ENCODE data around the gene SLC25A29. TPM values are rescaled to one million over a fixed set of nuclear protein-coding genes. Genes with fewer than 3 reads are reported as not detected.

The SLC25A29 gene
- total RNA-seq, 1 experiment from 2014 or later, result 33.9 TPM

DNA sequence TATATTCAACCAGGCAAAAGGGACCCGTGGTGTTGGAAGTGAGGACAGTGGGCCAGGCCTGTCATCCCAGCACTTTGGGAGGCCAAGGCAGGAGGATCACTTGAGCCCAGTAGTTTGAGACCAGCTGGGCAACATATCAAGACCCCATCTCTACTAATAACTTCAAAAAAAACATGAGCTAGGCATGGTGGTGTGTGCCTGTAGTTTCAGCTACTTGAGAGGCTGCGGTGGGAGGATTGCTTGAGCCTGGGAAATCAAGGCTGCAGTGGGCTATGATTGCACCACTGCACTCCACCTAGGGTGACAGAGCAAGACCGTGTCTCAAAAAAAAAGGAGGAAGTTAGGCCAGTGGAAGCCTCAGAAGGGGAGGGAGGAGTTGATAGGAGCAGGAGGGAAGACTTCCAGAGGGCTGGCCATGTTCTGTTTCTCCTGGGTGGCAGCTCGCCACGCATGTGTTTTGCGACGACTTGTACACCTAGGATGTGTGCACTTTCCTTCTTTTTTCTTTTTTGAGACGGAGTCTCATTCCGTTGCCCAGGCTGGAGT lies 10.1 kb downstream of the SLC25A29 start:
- H3K9me3 Mint-ChIP-seq (ENCODE audit: unreplicated experiment), result no peaks in the 10 kb centered on the region
- no peaks in the 10 kb centered on the region for H3K4me1 Mint-ChIP-seq (ENCODE audit: insufficient read depth, unreplicated experiment)
- TF ChIP-seq, protein P1, sequence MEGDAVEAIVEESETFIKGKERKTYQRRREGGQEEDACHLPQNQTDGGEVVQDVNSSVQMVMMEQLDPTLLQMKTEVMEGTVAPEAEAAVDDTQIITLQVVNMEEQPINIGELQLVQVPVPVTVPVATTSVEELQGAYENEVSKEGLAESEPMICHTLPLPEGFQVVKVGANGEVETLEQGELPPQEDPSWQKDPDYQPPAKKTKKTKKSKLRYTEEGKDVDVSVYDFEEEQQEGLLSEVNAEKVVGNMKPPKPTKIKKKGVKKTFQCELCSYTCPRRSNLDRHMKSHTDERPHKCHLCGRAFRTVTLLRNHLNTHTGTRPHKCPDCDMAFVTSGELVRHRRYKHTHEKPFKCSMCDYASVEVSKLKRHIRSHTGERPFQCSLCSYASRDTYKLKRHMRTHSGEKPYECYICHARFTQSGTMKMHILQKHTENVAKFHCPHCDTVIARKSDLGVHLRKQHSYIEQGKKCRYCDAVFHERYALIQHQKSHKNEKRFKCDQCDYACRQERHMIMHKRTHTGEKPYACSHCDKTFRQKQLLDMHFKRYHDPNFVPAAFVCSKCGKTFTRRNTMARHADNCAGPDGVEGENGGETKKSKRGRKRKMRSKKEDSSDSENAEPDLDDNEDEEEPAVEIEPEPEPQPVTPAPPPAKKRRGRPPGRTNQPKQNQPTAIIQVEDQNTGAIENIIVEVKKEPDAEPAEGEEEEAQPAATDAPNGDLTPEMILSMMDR (IDR thresholded peaks at IDR 0.05; ENCODE audit: unreplicated experiment), result no peak
- H3K27me3 Mint-ChIP-seq (ENCODE audit: insufficient read depth, unreplicated experiment), result no peaks in the 10 kb centered on the region
- no peak for DNase-seq (ENCODE audit: unreplicated experiment)
- ChIA-PET CTCF (interaction anchor here (0.8 to 2.9 kb wide), 3 partner anchors 11 to 50 kb away, joined by 3 to 30 read pairs (median 4); no protein-coding TSS in a partner anchor), POLR2A (interaction anchor here (2.0 kb wide), 1 partner anchor 10 kb away, joined by 5 read pairs; no protein-coding TSS in a partner anchor)
- peak overlapping the region; percentile 7 for H3K27ac Mint-ChIP-seq (ENCODE audit: low read depth, unreplicated experiment)
- intact Hi-C loops (cut with micrococcal nuclease), result no loop called here
- no peaks in the 10 kb centered on the region for H3K36me3 Mint-ChIP-seq (ENCODE audit: insufficient read depth, unreplicated experiment)
- no TSS peak for BruUV-seq (replicated peaks)
- H3K4me3 Mint-ChIP-seq (ENCODE audit: unreplicated experiment), result no peak overlapping the region

DNA sequence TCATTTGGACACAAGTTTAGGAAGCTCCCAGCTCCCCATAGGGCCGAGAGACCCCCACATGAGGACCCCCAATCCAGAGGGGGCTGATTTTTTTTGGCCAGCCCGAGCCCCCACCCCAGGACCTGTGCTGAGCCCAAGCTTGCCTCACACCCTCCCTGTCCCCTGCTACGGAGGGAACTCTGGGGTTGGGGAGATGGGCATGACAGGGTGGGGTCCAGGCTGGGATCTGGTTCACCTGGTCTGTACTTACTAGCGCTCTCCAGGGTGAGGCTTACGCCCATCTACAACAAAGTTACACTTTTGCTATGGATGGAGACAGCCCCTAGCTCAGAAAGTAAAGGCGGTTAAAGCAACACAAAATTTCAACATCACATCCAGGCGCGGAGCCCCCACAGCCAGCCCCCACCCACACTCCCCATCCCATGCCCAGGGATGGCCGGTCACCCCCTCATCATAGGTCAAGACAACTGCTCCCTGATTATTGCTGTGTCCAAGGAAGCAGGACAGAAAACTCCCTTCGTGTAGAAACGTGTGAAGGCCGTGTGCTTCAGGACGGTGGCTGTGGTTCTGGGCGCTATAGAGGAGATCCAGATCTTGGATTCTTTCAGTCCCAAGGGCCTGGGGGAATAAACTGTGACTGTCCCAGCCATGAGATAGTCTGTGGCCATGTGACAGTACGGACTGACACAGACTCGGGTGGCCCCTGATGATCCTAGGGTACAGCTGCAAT lies 10.7 kb downstream of the SLC25A29 start:
- H3K27ac Mint-ChIP-seq (ENCODE audit: low read depth, unreplicated experiment), result no peak overlapping the region
- H3K4me1 Mint-ChIP-seq (ENCODE audit: insufficient read depth, unreplicated experiment), result no peaks in the 10 kb centered on the region
- intact Hi-C loops (cut with micrococcal nuclease), result no loop called here
- H3K9me3 Mint-ChIP-seq (ENCODE audit: unreplicated experiment), result no peaks in the 10 kb centered on the region
- ChIA-PET POLR2A (interaction anchor here (0.6 to 2.0 kb wide), 2 partner anchors 9 to 13 kb away, joined by 3 to 5 read pairs; no protein-coding TSS in a partner anchor), CTCF (interaction anchor here (0.7 to 2.9 kb wide), 6 partner anchors 9 to 352 kb away, joined by 3 to 30 read pairs (median 3); no protein-coding TSS in a partner anchor)
- TF ChIP-seq, protein P1 (IDR thresholded peaks at IDR 0.05; ENCODE audit: unreplicated experiment), result no peak
- DNase-seq (ENCODE audit: unreplicated experiment), result no peak
- no TSS peak for BruUV-seq (replicated peaks)
- H3K4me3 Mint-ChIP-seq (ENCODE audit: unreplicated experiment), result no peak overlapping the region
- H3K36me3 Mint-ChIP-seq (ENCODE audit: insufficient read depth, unreplicated experiment), result no peaks in the 10 kb centered on the region
- H3K27me3 Mint-ChIP-seq (ENCODE audit: insufficient read depth, unreplicated experiment), result no peaks in the 10 kb centered on the region

DNA sequence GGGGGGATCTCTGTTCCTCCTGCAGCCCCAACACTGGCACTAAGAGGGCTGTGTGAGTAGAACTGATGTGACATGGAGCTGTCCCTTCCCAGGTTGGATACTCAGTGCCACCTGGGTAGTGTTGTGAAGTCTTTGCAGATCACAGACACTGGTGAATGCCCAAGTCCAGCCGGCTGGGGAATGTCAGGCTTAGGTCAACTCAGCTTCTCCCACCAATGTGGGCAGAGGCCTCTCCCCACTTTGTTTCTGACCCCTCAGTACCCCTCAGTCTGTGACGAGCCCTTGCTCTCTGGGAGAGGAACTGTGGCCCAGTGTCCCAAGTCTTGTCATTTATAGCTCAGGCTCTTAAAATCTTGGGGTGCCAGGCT lies 11.3 kb downstream of the SLC25A29 start:
- BruUV-seq (replicated peaks), result no TSS peak
- Mint-ChIP-seq H3K4me3 (ENCODE audit: unreplicated experiment) (no peak overlapping the region), H3K9me3 (ENCODE audit: unreplicated experiment) (no peaks in the 10 kb centered on the region), H3K36me3 (ENCODE audit: insufficient read depth, unreplicated experiment) (no peaks in the 10 kb centered on the region), H3K27me3 (ENCODE audit: insufficient read depth, unreplicated experiment) (no peaks in the 10 kb centered on the region), H3K27ac (ENCODE audit: low read depth, unreplicated experiment) (no peak overlapping the region), H3K4me1 (ENCODE audit: insufficient read depth, unreplicated experiment) (no peaks in the 10 kb centered on the region)
- intact Hi-C loops (cut with micrococcal nuclease), result no loop called here
- ChIA-PET CTCF (interaction anchor here (0.7 to 2.9 kb wide), 5 partner anchors 9 to 352 kb away, joined by 3 to 30 read pairs (median 3); no protein-coding TSS in a partner anchor), POLR2A (interaction anchor here (0.6 to 2.0 kb wide), 2 partner anchors 8 to 14 kb away, joined by 3 to 5 read pairs; no protein-coding TSS in a partner anchor)
- TF ChIP-seq, protein P1 (IDR thresholded peaks at IDR 0.05; ENCODE audit: unreplicated experiment), result no peak
- DNase-seq (ENCODE audit: unreplicated experiment), result no peak

DNA sequence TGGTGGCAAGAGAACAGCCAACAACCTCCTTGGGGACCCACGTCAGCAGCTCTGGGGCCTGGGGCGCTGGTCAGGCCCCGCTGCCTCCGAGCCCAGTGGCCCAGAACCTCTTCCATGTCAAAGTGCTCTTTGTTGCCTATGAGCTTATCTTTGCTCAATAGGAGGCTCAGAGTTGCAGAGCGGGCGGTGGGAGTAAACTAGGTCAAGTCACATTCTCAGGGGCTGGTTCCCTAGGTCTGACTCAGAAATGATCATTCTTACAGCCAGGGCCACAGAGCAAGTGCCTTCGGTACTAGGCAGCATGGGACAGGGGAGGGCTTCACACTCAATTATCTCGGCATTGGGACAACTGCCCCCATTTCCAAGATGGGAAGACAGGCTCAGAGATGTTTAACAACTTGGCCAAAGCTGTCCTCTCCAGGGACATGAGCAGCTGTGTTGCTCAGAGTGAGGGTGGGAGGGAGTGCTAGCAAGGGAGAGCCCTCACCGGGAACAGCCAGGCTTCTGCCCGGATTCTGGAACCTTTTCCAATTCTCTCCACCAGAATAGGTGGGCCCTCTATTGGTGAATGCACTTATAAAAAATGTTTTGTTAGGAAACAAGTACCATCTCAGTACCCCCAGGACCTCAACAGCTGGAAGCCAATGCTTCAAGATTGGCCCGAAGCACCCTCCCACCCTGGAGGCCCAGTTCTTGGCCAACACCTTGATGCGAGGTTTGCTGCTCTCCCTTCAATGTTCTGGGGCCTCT lies 11.9 kb downstream of the SLC25A29 start:
- BruUV-seq (replicated peaks), result no TSS peak
- TF ChIP-seq, protein P1 (IDR thresholded peaks at IDR 0.05; ENCODE audit: unreplicated experiment), result no peak
- Mint-ChIP-seq H3K27ac (ENCODE audit: low read depth, unreplicated experiment) (no peak overlapping the region), H3K4me3 (ENCODE audit: unreplicated experiment) (no peak overlapping the region), H3K4me1 (ENCODE audit: insufficient read depth, unreplicated experiment) (no peaks in the 10 kb centered on the region), H3K36me3 (ENCODE audit: insufficient read depth, unreplicated experiment) (no peaks in the 10 kb centered on the region), H3K27me3 (ENCODE audit: insufficient read depth, unreplicated experiment) (no peaks in the 10 kb centered on the region), H3K9me3 (ENCODE audit: unreplicated experiment) (no peaks in the 10 kb centered on the region)
- no peak for DNase-seq (ENCODE audit: unreplicated experiment)
- intact Hi-C loops (cut with micrococcal nuclease), result no loop called here
- ChIA-PET POLR2A (no interaction called here), CTCF (interaction anchor here (0.9 to 2.9 kb wide), 3 partner anchors 9 to 12 kb away, joined by 3 to 30 read pairs (median 3); no protein-coding TSS in a partner anchor)
